SU-DHL-6 (cell line): ENCODE measurements around the gene SRPRB.

Experiments used
- CTCF ChIP-seq: fragments of 200-600 bp; sonication (generic); IDR thresholded peaks from one replicate; pipeline ENCODE4 v1.5.1; 2017; ENCODE audit warnings: antibody characterized with exemption, mild to moderate bottlenecking, low read length, moderate library complexity; ENCODE audit not compliant: insufficient read depth, poor library complexity, severe bottlenecking
- EZH2phosphoT487 ChIP-seq: fragments of 200-600 bp; sonication (generic), shearing (Covaris generic); conservative IDR thresholded peaks from 2 replicates; pipeline ENCODE4 v1.6.1; 2018; ENCODE audit warnings: mild to moderate bottlenecking, antibody characterized with exemption, low read length, moderate library complexity, mixed read lengths

GRCh38 chr3:133868758-133869475 is 63.3 kb downstream of the SRPRB start:
- no peak for TF ChIP-seq CTCF
- no peak for TF ChIP-seq EZH2phosphoT487
